COLO829 (cell line): ENCODE data around the gene C1QL1.

Source experiments
- DNase-seq: peaks from one replicate; pipeline ENCODE4 v3.0.0; 2012; ENCODE audit warnings: low spot score

The C1QL1 gene

GRCh38 chr17:44988044-44988942, 20.2 kb upstream of the C1QL1 start:
- DNase-seq = no peak

- DNase-seq = no peak
These were observed 15.5 kb upstream of the C1QL1 start for GRCh38 chr17:44983563-44983962.

- no peak for DNase-seq
These were observed 14.1 kb upstream of the C1QL1 start for GRCh38 chr17:44982113-44982702.

- no peak for DNase-seq
These were observed 13.3 kb upstream of the C1QL1 start for GRCh38 chr17:44981221-44981968.

GRCh38 chr17:44979426-44979995, 11.4 kb upstream of the C1QL1 start:
- no peak for DNase-seq

GRCh38 chr17:44978807-44979206, 10.7 kb upstream of the C1QL1 start:
- DNase-seq = no peak

- DNase-seq = no peak
These were observed 9.9 kb upstream of the C1QL1 start for GRCh38 chr17:44977814-44978550.

- DNase-seq = no peak
These were observed 9.0 kb upstream of the C1QL1 start for GRCh38 chr17:44977065-44977464.

GRCh38 chr17:44976206-44976605, 8.1 kb upstream of the C1QL1 start:
- no peak for DNase-seq

- no peak for DNase-seq
These were observed 4.8 kb upstream of the C1QL1 start for GRCh38 chr17:44972953-44973352.

GRCh38 chr17:44971776-44972483, 3.8 kb upstream of the C1QL1 start:
- no peak for DNase-seq

GRCh38 chr17:44970136-44970741, 2.1 kb upstream of the C1QL1 start:
- no peak for DNase-seq

- no peak for DNase-seq
These were observed 1.2 kb upstream of the C1QL1 start for GRCh38 chr17:44969144-44969780.

- DNase-seq = no peak
These were observed 237 bp downstream of the C1QL1 start for GRCh38 chr17:44967907-44968224.

GRCh38 chr17:44967026-44967906, 837 bp downstream of the C1QL1 start:
- no peak for DNase-seq

- no peak for DNase-seq
These were observed 1.6 kb downstream of the C1QL1 start for GRCh38 chr17:44966348-44967025.

GRCh38 chr17:44965481-44966234, 2.4 kb downstream of the C1QL1 start:
- no peak for DNase-seq

GRCh38 chr17:44961921-44962350, 6.2 kb downstream of the C1QL1 start:
- no peak for DNase-seq
